ENCODE results near the gene STAT4. TPM values are rescaled to one million over a fixed set of nuclear protein-coding genes. Genes with fewer than 3 reads are reported as not detected.
A peak's percentile ranks its signal among the peaks of the same experiment; 100 is the strongest.

The STAT4 gene
- total RNA-seq, 1 experiment from 2014 or later = 0.85 TPM

DNA sequence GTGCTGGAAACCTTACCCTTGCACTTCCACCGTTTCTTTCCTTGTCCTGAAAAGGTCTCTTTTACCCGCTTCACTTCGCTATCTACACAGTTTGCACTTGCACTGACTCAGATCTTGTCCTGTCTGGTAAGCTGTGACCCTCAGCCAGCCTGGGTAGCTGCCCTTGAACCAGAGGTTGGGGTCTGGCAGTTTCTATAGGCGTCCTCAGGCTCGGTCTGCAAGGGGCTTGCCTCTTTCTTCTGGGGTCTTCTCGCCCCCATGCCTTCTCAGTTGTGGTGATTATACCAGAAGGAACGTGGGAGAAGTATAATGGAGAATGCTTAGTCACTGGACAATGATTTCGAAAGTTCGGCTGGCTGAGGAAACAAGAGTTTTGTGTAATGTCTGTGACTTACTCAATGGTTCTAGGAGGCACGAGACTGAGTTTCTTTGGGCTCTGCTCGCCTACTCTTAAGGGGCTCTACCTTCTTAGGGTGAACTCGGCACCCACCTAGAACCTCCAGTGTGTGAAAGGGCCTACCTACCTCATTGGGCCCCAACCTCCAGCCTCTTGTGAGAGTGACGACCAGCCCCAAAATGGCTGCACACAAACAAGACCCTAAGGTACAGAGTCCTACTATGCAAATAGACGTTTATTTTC is 129.9 kb downstream of the STAT4 start:
- H3K9me3 Mint-ChIP-seq (ENCODE audit: low read depth, unreplicated experiment) = peaks cover under 1% of the 10 kb centered on the region
- no peak overlapping the region for H3K27ac Mint-ChIP-seq (ENCODE audit: unreplicated experiment)
- H3K4me3 Mint-ChIP-seq (ENCODE audit: low read depth, unreplicated experiment) = no peak overlapping the region
- peaks cover 14% of the 10 kb centered on the region for H3K4me1 Mint-ChIP-seq (ENCODE audit: low read depth, unreplicated experiment)
- no peak for TF ChIP-seq CTCF (IDR thresholded peaks at IDR 0.05; ENCODE audit: unreplicated experiment)
- no peaks in the 10 kb centered on the region for H3K27me3 Mint-ChIP-seq (ENCODE audit: unreplicated experiment)
- intact Hi-C loops (cut with micrococcal nuclease; ENCODE audit: unreplicated experiment) = no loop called here
- CTCF ChIA-PET = no interaction called here
- BruUV-seq (replicated peaks) = TSS peak; percentile 91
- no peaks in the 10 kb centered on the region for H3K36me3 Mint-ChIP-seq (ENCODE audit: insufficient read depth, unreplicated experiment)
- no peak for DNase-seq

- Mint-ChIP-seq H3K9me3 (ENCODE audit: low read depth, unreplicated experiment) (no peaks in the 10 kb centered on the region), H3K4me1 (ENCODE audit: low read depth, unreplicated experiment) (peaks cover 14% of the 10 kb centered on the region), H3K4me3 (ENCODE audit: low read depth, unreplicated experiment) (no peak overlapping the region), H3K36me3 (ENCODE audit: insufficient read depth, unreplicated experiment) (no peaks in the 10 kb centered on the region), H3K27ac (ENCODE audit: unreplicated experiment) (no peak overlapping the region), H3K27me3 (ENCODE audit: unreplicated experiment) (no peaks in the 10 kb centered on the region)
- no peak for TF ChIP-seq CTCF (IDR thresholded peaks at IDR 0.05; ENCODE audit: unreplicated experiment)
- peak; percentile 95 for DNase-seq
- intact Hi-C loops (cut with micrococcal nuclease; ENCODE audit: unreplicated experiment) = no loop called here
- BruUV-seq (replicated peaks) = no TSS peak
- CTCF ChIA-PET = no interaction called here
These were observed 130.5 kb downstream of the STAT4 start for GRCh38 chr2:191020221-191020741.

GRCh38 chr2:191019376-191019775 is 131.4 kb downstream of the STAT4 start:
- peaks cover 14% of the 10 kb centered on the region for H3K4me1 Mint-ChIP-seq (ENCODE audit: low read depth, unreplicated experiment)
- no peaks in the 10 kb centered on the region for H3K27me3 Mint-ChIP-seq (ENCODE audit: unreplicated experiment)
- no TSS peak for BruUV-seq (replicated peaks)

GRCh38 chr2:191018643-191019119 is 132.1 kb downstream of the STAT4 start:
- Mint-ChIP-seq H3K4me3 (ENCODE audit: low read depth, unreplicated experiment) (no peak overlapping the region), H3K36me3 (ENCODE audit: insufficient read depth, unreplicated experiment) (no peaks in the 10 kb centered on the region), H3K27me3 (ENCODE audit: unreplicated experiment) (no peaks in the 10 kb centered on the region), H3K27ac (ENCODE audit: unreplicated experiment) (no peak overlapping the region), H3K9me3 (ENCODE audit: low read depth, unreplicated experiment) (no peaks in the 10 kb centered on the region), H3K4me1 (ENCODE audit: low read depth, unreplicated experiment) (peaks cover 14% of the 10 kb centered on the region)
- BruUV-seq (replicated peaks) = no TSS peak
- no peak for TF ChIP-seq CTCF (IDR thresholded peaks at IDR 0.05; ENCODE audit: unreplicated experiment)
- intact Hi-C loops (cut with micrococcal nuclease; ENCODE audit: unreplicated experiment) = no loop called here
- no peak for DNase-seq
- CTCF ChIA-PET = no interaction called here

More at GRCh38 chr2:191019376-191019775, 131.4 kb downstream of the STAT4 start:
- H3K9me3 Mint-ChIP-seq (ENCODE audit: low read depth, unreplicated experiment) = no peaks in the 10 kb centered on the region
- no peak for TF ChIP-seq CTCF (IDR thresholded peaks at IDR 0.05; ENCODE audit: unreplicated experiment)
- CTCF ChIA-PET = no interaction called here
- H3K4me3 Mint-ChIP-seq (ENCODE audit: low read depth, unreplicated experiment) = no peak overlapping the region
- H3K27ac Mint-ChIP-seq (ENCODE audit: unreplicated experiment) = no peak overlapping the region
- H3K36me3 Mint-ChIP-seq (ENCODE audit: insufficient read depth, unreplicated experiment) = no peaks in the 10 kb centered on the region
- intact Hi-C loops (cut with micrococcal nuclease; ENCODE audit: unreplicated experiment) = no loop called here
- DNase-seq = no peak
